Keratinocyte (primary cell): ENCODE measurements around the gene PARP1. TPM values are rescaled to one million over a fixed set of nuclear protein-coding genes. Genes with fewer than 3 reads are reported as not detected.

ENCODE experiments used
- DNase-seq: peaks from one replicate; pipeline ENCODE4 v3.0.0-alpha.2; 2011; ENCODE audit warnings: low read depth, missing footprints, low spot score
- FAIRE-seq: peaks from 2 replicates; lab custom pipeline; 2011; peaks lifted over from hg19 to GRCh38; lab: Jason Lieb, UNC
- H2AFZ ChIP-seq: 2 replicates; pipeline ENCODE4 v1.6.0; 2012; ENCODE audit warnings: low read length, control low read depth, inconsistent platforms; ENCODE audit not compliant: control insufficient read depth
- H3K27ac ChIP-seq: 2 replicates; pipeline ENCODE4 v1.5.1; 2011; ENCODE audit warnings: low read length; ENCODE audit not compliant: control insufficient read depth, insufficient read depth
- H3K27me3 ChIP-seq: 3 replicates; pipeline ENCODE4 v1.6.0; 2011; ENCODE audit warnings: low read length; ENCODE audit not compliant: control insufficient read depth, insufficient read depth; ENCODE audit errors: extremely low read depth
- H3K36me3 ChIP-seq, 2 experiments: 2 replicates in 1 of 2; 3 replicates in 1 of 2; pipeline ENCODE4 v1.5.1; 2011; ENCODE audit warnings: low read length in 2 of 2, mild to moderate bottlenecking in 1 of 2; ENCODE audit not compliant: control insufficient read depth in 2 of 2, insufficient read depth in 2 of 2; ENCODE audit errors: extremely low read depth in 1 of 2
- H3K4me1 ChIP-seq: 3 replicates; pipeline ENCODE4 v1.5.1; 2011; ENCODE audit warnings: low read length; ENCODE audit not compliant: control insufficient read depth, insufficient read depth; ENCODE audit errors: extremely low read depth
- H3K4me2 ChIP-seq: 3 replicates; pipeline ENCODE4 v1.6.0; 2011; ENCODE audit warnings: low read depth, low read length; ENCODE audit not compliant: control insufficient read depth, insufficient read depth; ENCODE audit errors: extremely low read depth
- H3K4me3 ChIP-seq, 3 experiments: fragments of 200-600 bp in 1 of 3; sonication (generic) in 1 of 3; 2 replicates in 2 of 3; 3 replicates in 1 of 3; pipeline ENCODE4 v1.5.1; 2011 to 2016; ENCODE audit warnings: low read length in 3 of 3, mild to moderate bottlenecking in 3 of 3, control low read depth in 2 of 3, inconsistent platforms in 1 of 3, low read depth in 1 of 3, mixed read lengths in 1 of 3, mixed run types in 1 of 3, moderate library complexity in 1 of 3; ENCODE audit not compliant: control insufficient read depth in 2 of 3, insufficient read depth in 2 of 3; ENCODE audit errors: extremely low read depth in 1 of 3
- H3K79me2 ChIP-seq: 2 replicates; pipeline ENCODE4 v1.6.0; 2012; ENCODE audit warnings: low read length; ENCODE audit not compliant: control insufficient read depth, insufficient read depth
- H3K9ac ChIP-seq: 3 replicates; pipeline ENCODE4 v1.6.0; 2011; ENCODE audit warnings: low read length; ENCODE audit not compliant: control insufficient read depth, insufficient read depth; ENCODE audit errors: extremely low read depth
- H3K9me1 ChIP-seq: 3 replicates; pipeline ENCODE4 v1.6.0; 2011; ENCODE audit warnings: low read length; ENCODE audit not compliant: control insufficient read depth, insufficient read depth; ENCODE audit errors: extremely low read depth
- H3K9me3 ChIP-seq: 2 replicates; pipeline ENCODE4 v1.5.1; 2012; ENCODE audit warnings: low read depth, low read length; ENCODE audit not compliant: control insufficient read depth
- H4K20me1 ChIP-seq: 3 replicates; pipeline ENCODE4 v1.6.0; 2011; ENCODE audit warnings: low read length; ENCODE audit not compliant: control insufficient read depth, insufficient read depth; ENCODE audit errors: extremely low read depth
- EZH2 ChIP-seq: IDR thresholded peaks from one replicate; pipeline ENCODE4 v1.6.1; 2012; ENCODE audit warnings: inconsistent platforms, mild to moderate bottlenecking, low read length, moderate library complexity
- dilution Hi-C: fragments of 300-500 bp; cut with MboI; formaldehyde crosslinking; loops from one replicate; pipeline ENCODE4 v1.7.0; 2020; ENCODE audit warnings: low sequenced_read_pairs; ENCODE audit not compliant: extremely low pct_ligation_motif_present
- polyA plus RNA-seq, 5 experiments: library from polyadenylated mRNA; depleted of rRNA in 3 of 5; stranded (reverse) in 3 of 5; stranded (forward) in 1 of 5; unstranded in 1 of 5; fragments of >200 nt; gene quantifications; 1 replicate in 1 of 5; 2 replicates in 3 of 5; 3 replicates in 1 of 5; pipeline versions ENCODE4 v1.2.1 to v1.2.3, GENCODE V29; 2011 to 2012; ENCODE audit warnings: missing spikeins in 2 of 5, low read depth in 1 of 5, low replicate concordance in 1 of 5
- TF ChIP-seq, protein P1 (sequence below), 3 experiments: IDR thresholded peaks in 1 of 3; conservative IDR thresholded peaks in 1 of 3; optimal IDR thresholded peaks in 1 of 3; 2 replicates in 2 of 3; 3 replicates in 1 of 3; pipeline versions ENCODE3 to v1.5.1; 2011; ENCODE audit warnings: low read length in 3 of 3, mild to moderate bottlenecking in 3 of 3, moderate library complexity in 2 of 3, control low read depth in 1 of 3, inconsistent platforms in 1 of 3; ENCODE audit not compliant: insufficient read depth in 2 of 3; ENCODE audit errors: extremely low read depth in 1 of 3

Gene PARP1
- polyA plus RNA-seq, 1 donor (not counting 4 experiments of a cell fraction or from before 2014, with no cell fraction given), result 62.9 TPM

DNA sequence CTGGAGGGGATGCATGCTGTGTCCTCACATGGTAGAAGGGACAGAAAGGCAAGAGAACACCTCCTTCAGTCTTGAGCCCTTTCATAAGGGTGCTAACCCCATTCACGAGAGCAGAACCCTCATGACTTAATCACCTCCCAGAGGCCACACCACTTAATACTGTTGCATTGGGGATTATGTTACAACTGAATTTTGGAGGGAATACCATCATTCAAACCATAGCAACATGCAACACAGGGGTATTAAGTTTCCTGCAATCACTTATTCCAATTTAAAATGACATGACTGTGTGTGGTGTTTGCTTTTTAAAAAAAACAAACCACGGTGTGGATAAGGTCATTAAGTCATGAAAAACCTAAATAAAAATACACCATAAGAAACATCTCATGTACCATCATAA is 95.8 kb downstream of the PARP1 start:
- H3K4me2 ChIP-seq, result no peak overlapping the region
- no peaks in the 10 kb centered on the region for H3K27me3 ChIP-seq
- peaks cover 18% of the 10 kb centered on the region for H3K4me1 ChIP-seq
- H3K9me3 ChIP-seq, result no peaks in the 10 kb centered on the region
- DNase-seq (no peak), FAIRE-seq (no peak)
- no peaks in the 10 kb centered on the region for H4K20me1 ChIP-seq
- peaks cover 16% of the 10 kb centered on the region for H3K79me2 ChIP-seq
- H3K36me3 ChIP-seq, result no peaks in the 10 kb centered on the region
- H2AFZ ChIP-seq, result no peak overlapping the region
- no peak overlapping the region for H3K27ac ChIP-seq
- H3K9ac ChIP-seq, result no peak overlapping the region
- dilution Hi-C loops, result no loop called here
- no peaks in the 10 kb centered on the region for H3K9me1 ChIP-seq
- TF ChIP-seq EZH2, result no peak
- TF ChIP-seq, protein P1, sequence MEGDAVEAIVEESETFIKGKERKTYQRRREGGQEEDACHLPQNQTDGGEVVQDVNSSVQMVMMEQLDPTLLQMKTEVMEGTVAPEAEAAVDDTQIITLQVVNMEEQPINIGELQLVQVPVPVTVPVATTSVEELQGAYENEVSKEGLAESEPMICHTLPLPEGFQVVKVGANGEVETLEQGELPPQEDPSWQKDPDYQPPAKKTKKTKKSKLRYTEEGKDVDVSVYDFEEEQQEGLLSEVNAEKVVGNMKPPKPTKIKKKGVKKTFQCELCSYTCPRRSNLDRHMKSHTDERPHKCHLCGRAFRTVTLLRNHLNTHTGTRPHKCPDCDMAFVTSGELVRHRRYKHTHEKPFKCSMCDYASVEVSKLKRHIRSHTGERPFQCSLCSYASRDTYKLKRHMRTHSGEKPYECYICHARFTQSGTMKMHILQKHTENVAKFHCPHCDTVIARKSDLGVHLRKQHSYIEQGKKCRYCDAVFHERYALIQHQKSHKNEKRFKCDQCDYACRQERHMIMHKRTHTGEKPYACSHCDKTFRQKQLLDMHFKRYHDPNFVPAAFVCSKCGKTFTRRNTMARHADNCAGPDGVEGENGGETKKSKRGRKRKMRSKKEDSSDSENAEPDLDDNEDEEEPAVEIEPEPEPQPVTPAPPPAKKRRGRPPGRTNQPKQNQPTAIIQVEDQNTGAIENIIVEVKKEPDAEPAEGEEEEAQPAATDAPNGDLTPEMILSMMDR (optimal IDR thresholded peaks at IDR 0.05 in 1 of 3, IDR thresholded peaks at IDR 0.05 in 1 of 3, conservative IDR thresholded peaks at IDR 0.05 in 1 of 3; ENCODE audit: extremely low read depth in 1 of 3, insufficient read depth in 2 of 3, low read length in 3 of 3), result no peak
- no peak overlapping the region for H3K4me3 ChIP-seq

DNA sequence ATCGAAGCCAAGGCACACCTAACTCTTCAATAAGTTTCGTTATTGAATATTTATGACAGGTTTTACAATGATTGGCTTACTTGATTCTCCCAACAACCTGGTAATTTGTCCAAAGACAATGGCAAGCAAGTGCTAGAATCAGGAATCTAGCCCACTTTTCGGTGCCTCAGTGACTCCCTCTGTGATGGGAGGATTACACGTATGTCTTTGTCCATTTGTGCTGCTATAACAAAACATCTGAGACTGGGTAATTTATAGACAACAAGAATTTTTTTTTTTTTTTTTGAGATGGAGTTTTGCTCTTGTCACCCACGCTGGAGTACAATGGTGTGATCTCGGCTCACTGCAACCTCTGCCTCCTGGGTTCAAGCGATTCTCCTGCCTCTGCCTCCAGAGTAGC is 96.5 kb downstream of the PARP1 start:
- TF ChIP-seq EZH2, result no peak
- Histone ChIP-seq H4K20me1 (no peaks in the 10 kb centered on the region), H3K4me1 (peaks cover 18% of the 10 kb centered on the region), H3K79me2 (peaks cover 17% of the 10 kb centered on the region), H2AFZ (no peak overlapping the region), H3K4me2 (no peak overlapping the region), H3K9me3 (no peaks in the 10 kb centered on the region), H3K9ac (no peak overlapping the region), H3K4me3 (no peak overlapping the region), H3K9me1 (no peaks in the 10 kb centered on the region), H3K36me3 (no peaks in the 10 kb centered on the region), H3K27ac (no peak overlapping the region), H3K27me3 (no peaks in the 10 kb centered on the region)
- FAIRE-seq (no peak), DNase-seq (no peak)
- dilution Hi-C loops, result no loop called here

Other genes starting within 250 kb of the PARP1 start
- gene ACBD3, start 221.4 kb downstream of the PARP1 start, polyA plus RNA-seq, result 32.0 to 43.1 TPM (median 39.1 TPM) in 3 replicates
- gene MIXL1, start 184.4 kb downstream of the PARP1 start, polyA plus RNA-seq, result not detected in 3 replicates
- 2.8 to 5.6 TPM (median 2.9 TPM) in 3 replicates for gene LIN9, start 98.9 kb downstream of the PARP1 start, polyA plus RNA-seq
- gene STUM, start 140.7 kb upstream of the PARP1 start, polyA plus RNA-seq, result 0.01 TPM in 1 of 3 replicates, not detected in the others